GM23248 (cell line): Measurements from ENCODE around the gene GSK3A.

Source experiments
- EZH2 ChIP-seq: fragments of 200-600 bp; sonication (generic); IDR thresholded peaks from 2 replicates; pipeline ENCODE4 v1.6.1; 2018; ENCODE audit warnings: antibody characterized with exemption, mild to moderate bottlenecking; ENCODE audit not compliant: insufficient read depth, poor library complexity, severe bottlenecking
- EZH2phosphoT487 ChIP-seq: fragments of 200-600 bp; sonication (generic); IDR thresholded peaks from 2 replicates; pipeline ENCODE4 v1.6.1; 2018; ENCODE audit warnings: antibody characterized with exemption, moderate library complexity, mild to moderate bottlenecking, low read depth; ENCODE audit not compliant: insufficient read depth

GRCh38 chr19:42184401-42184861 is 58.0 kb downstream of the GSK3A start:
- no peak for TF ChIP-seq EZH2phosphoT487
- no peak for TF ChIP-seq EZH2
